Measurements from ENCODE around the gene CA5A. TPM values are rescaled to one million over a fixed set of nuclear protein-coding genes. Genes with fewer than 3 reads are reported as not detected.
A peak's percentile ranks its signal among the peaks of the same experiment; 100 is the strongest.

Gene CA5A
- total and polyA plus RNA-seq, 9 of the 15 experiments (the other 6 are each of a cell fraction or from before 2014, with no cell fraction given) = not detected

- TF ChIP-seq REST (IDR thresholded peaks at IDR 0.05; ENCODE audit: borderline replicate concordance) = no peak
- TF ChIP-seq REST (CRISPR knock-in tag; IDR thresholded peaks at IDR 0.05; ENCODE audit: low read depth) = no peak
- TF ChIP-seq PRMT5 (CRISPR knock-in tag; IDR thresholded peaks at IDR 0.05) = no peak
- no peak for TF ChIP-seq ZNF830 (CRISPR knock-in tag; IDR thresholded peaks at IDR 0.05)
- no peak for TF ChIP-seq CEBPG (CRISPR knock-in tag; IDR thresholded peaks at IDR 0.05)
- TF ChIP-seq CEBPG (tag; conservative IDR thresholded peaks at IDR 0.05 in 1 of 2, IDR thresholded peaks at IDR 0.05 in 1 of 2) = no peak
- no peak for TF ChIP-seq ARID2 (IDR thresholded peaks at IDR 0.05)
- TF ChIP-seq HMGXB4 (CRISPR knock-in tag; IDR thresholded peaks at IDR 0.05) = no peak
- TF ChIP-seq MLLT1 (IDR thresholded peaks at IDR 0.05) = no peak
- TF ChIP-seq BCL6 (CRISPR knock-in tag; IDR thresholded peaks at IDR 0.05) = no peak
- peak; percentile 85 for TF ChIP-seq CBFA2T3 (IDR thresholded peaks at IDR 0.05)
- no peak for TF ChIP-seq SETDB1 (IDR thresholded peaks at IDR 0.05; ENCODE audit: low read length)
- no peak for TF ChIP-seq ZNF282 (CRISPR knock-in tag; IDR thresholded peaks at IDR 0.05)
- TF ChIP-seq GATAD2B (IDR thresholded peaks at IDR 0.05; ENCODE audit: borderline replicate concordance) = no peak
- TF ChIP-seq CREBBP (IDR thresholded peaks at IDR 0.05; ENCODE audit: low read depth, low read length) = no peak
- TF ChIP-seq ARID3A (IDR thresholded peaks at IDR 0.05; ENCODE audit: borderline replicate concordance, low read depth, low read length) = no peak
- TF ChIP-seq RBM15 (IDR thresholded peaks at IDR 0.05; ENCODE audit: insufficient read depth, low read length) = no peak
- TF ChIP-seq ZNF57 (CRISPR knock-in tag; IDR thresholded peaks at IDR 0.05) = no peak
Observed at GRCh38 chr16:87931504-87931903, 4.8 kb downstream of the CA5A start (continued).

Data from K562 (cell line).